COLO829 (cell line): ENCODE results near the gene TMEM86B.
"Not testable (repeated sequence)": the region's sequence is repeated elsewhere in the genome, so short reads cannot be mapped to it uniquely, and the experiment has no call there.

Source experiments
- DNase-seq: peaks from one replicate; pipeline ENCODE4 v3.0.0; 2012; ENCODE audit warnings: low spot score

TMEM86B gene

DNA sequence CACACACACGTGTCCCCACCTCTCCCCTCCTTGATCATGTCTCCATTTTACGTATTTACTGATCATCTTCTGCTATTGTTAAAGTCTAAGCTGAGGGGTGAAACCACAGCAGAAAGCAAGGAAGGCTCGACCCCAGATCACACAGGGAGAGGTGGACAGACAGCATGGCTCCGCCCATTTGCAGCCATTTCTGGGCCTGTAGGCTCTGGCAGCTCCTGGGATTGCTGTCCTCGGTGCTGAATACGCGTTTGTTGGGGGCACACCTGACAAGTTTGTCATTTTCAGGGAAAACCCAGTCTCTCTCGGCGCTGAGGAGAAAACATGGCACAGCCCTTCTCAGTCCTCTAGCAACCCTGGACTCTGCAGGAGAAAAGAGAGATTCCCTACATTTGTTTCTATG is 8.0 kb downstream of the TMEM86B start:
- DNase-seq = no peak

- DNase-seq = peak; percentile 97
Measured at GRCh38 chr19:55216461-55217198, 11.9 kb downstream of the TMEM86B start.

GRCh38 chr19:55213547-55213946 is 15.0 kb downstream of the TMEM86B start:
- DNase-seq = no peak

DNA sequence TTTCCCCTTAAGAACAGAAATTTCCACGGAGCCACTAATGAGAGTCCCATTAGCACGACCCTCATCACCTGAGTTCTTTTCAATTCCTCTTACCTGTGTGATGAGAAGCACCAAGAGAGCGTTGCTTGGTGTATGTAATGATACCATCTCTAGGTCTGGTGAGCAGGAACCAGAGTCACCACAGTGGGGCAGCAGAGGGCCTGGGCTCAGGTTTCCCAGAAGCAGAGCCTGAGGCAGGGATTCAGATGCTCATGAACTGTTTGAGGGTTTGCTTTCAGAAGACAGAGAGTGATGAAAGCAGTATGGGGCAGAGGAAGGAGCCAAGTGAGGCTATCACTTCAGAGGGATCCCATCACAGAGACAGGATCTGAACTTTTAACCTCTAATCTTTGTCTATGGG is 16.1 kb downstream of the TMEM86B start:
- no peak for DNase-seq

GRCh38 chr19:55209693-55210472 is 18.7 kb downstream of the TMEM86B start:
- DNase-seq = peak; percentile 67

- no peak for DNase-seq
Measured at GRCh38 chr19:55208880-55209692, 19.5 kb downstream of the TMEM86B start, which contains the start of gene PTPRH. TSS of gene PTPRH (minus strand) at chr19:55209501. CDS start at chr19:55209433, 68 bp downstream.

DNA sequence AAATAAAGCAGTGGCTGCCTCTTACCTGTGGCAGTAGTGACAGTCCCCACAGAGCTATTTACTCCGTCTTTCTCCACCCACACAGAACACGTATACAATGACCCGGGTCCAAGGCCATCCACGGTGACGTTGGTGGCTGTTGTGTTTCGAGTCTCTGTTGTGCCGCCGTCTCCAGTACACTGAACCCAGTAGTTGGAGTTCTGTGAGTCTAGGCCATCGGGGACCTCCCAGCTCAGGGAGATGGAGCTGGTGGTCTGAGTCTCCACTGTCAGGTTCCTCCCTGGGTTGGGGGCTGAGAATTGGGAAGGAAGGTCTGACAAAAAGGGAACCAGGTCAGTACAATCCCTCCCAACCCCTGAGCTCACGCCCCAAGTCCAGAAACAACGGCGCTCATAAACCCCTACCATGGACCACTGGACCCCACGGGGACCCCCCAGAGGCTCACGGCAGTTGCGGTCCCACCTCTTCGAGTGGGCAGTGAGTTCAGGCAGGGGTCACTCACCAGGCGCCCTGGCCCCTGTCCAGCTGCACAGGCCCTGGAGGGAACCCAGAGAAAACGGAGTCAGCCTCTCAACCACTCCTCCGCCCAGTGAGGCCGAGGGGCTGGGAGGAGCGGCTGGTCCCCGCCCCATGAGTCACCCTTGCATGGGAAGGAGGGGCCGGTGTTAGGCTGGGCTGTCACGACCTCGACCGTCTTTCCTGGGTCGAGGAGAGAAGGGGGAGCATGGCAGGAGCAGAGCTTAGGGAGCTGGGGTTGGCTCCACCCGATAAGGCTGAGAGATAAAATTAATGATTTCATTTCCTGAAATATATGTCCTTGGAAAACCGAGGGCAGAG is 21.7 kb downstream of the TMEM86B start:
- peak; percentile 96 for DNase-seq

DNA sequence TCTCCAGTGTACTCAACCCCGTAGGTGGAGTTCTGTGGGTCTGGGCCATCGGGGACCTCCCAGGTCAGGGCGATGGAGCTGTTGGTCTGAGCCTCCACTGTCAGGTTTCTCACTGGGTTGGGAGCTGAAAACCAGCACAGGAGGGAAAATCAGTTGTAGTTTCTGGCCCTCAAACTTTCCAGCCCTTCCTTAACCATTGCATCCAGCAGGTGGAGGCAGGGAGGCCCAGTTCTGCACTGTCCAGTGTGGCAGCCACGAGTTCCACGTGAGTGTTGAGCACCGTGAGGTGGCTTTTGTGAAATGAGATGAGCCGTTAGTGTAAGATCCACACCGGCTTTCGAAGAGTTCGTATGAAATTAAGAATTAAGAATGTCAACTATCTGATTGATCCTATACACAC is 26.4 kb downstream of the TMEM86B start:
- not testable (repeated sequence) for DNase-seq

DNA sequence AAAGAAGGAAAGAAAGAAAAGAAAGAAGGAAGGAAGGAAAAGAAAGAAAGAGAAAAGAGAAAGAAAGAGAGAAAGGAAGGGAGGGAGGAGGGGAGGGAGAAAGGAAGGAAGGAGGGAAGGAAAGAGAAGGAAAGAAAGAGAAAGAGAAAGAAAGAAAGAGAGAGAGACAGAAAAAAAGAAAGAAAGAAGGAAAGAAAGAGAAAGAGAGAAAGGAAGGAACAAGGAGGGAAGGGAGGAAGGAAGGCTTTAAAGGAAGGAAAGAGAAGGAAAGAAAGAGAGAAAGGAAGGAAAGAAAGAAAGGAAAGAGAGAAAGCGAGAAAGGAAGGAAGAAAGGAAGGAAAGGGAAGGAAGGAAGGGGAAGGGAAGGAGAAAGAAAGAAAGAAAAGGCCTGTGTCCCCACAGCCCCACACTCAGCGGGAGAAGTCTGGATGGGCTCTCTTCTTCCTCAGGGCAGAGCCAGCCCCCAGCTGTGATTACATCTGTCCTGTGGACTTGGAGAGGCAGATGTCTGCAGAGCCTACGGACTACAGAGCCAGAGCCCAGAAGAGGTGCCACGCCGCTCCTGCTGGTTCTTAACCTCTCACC is 28.9 kb downstream of the TMEM86B start:
- no peak for DNase-seq

GRCh38 chr19:55198651-55199050 is 29.9 kb downstream of the TMEM86B start:
- DNase-seq = no peak

DNA sequence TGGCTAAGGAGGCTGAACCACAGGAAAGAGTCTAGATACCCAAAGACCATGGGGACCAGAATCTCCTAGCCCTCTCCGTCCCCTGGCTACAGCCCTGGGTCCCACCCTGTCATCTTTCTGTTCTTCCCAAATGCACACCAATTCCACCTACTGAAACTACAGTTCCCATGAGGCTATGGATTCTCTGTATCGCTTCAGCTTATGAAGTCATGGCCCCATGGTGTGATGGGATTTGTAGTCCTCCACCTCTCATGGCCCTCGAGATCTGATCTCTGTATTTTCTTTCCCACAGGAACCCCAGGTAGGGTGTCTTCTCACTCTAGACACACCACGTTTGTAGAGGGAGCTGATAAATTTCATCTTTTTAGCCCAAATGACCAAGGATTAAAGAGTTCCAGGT is 31.0 kb downstream of the TMEM86B start:
- no peak for DNase-seq

GRCh38 chr19:55196803-55197202 is 31.8 kb downstream of the TMEM86B start:
- no peak for DNase-seq

GRCh38 chr19:55193481-55193880 is 35.1 kb downstream of the TMEM86B start:
- DNase-seq = no peak

DNA sequence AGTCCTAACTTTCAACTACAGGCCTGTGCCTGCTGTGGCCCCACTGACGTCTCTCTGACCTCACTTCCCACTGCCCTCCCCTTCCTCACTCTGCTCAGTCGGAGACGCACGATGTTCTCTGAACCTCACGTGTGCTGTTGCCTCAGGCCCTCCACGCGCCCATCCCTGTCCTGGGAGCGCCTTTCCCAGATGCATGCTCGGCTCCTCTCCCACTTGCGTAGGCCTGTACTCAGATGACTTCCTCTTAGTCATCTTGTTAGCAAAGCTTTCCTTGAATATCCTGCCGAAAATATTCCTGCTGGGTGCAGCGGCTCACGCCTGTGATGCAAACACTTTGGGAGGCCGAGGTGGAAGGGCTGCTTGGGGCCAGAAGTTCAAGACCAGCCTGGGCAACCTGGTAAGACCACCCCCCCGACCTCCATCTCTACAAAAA is 39.1 kb downstream of the TMEM86B start:
- DNase-seq = peak; percentile 99

GRCh38 chr19:55188625-55189024 is 39.9 kb downstream of the TMEM86B start:
- no peak for DNase-seq

- no peak for DNase-seq
Measured at GRCh38 chr19:55186080-55186479, 42.5 kb downstream of the TMEM86B start.

- no peak for DNase-seq
Measured at GRCh38 chr19:55181740-55182139, 46.8 kb downstream of the TMEM86B start.

DNA sequence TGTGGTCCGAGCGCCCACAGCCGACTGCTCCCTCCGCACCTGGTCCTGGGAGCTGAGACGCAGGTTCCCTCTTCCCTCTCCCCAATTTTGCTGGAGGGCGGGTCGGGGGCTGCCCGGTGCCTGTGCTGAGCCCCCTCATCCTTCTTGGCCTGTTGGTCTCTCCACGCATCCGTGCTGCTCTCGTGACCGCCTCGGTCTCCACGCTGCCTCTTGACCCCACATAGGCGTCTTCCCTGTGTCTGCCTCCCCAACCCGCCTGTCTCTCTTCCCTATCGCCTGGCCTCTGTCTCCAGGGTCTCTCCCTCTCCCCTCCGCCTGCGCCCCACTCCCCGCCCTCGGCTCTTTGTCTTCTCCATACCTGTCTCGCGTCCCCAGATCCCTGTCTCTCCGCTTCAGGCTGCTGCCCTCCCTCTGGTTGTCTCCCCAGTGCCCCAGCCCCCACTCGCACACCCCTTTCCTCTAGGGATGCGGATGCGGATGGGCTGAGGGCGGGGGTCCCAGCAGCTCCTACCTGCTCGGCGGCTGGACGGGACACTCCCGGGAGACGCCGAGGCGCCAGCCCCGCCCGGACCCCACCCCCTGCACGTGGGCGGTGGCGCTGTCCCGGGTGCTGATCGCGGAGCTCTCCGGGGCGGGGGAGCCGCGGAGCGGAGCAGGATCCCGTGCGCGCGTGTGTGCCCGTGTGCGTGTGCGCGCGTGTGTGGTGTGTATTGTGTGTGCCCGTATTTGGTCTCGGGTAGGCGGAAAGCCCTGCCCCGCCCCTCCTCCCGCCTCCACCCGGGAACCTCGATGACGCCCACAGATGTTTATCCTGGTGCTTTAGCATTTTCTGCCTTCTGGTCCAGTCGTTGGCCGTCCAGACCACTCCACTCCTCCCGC is 48.7 kb downstream of the TMEM86B start, which contains the start of gene SYT5:
TSS of gene SYT5 (minus strand) at position 684 of the 879 bp plus-strand sequence. CDS start 1,248 bp downstream, outside the sequence.
- no peak for DNase-seq

DNA sequence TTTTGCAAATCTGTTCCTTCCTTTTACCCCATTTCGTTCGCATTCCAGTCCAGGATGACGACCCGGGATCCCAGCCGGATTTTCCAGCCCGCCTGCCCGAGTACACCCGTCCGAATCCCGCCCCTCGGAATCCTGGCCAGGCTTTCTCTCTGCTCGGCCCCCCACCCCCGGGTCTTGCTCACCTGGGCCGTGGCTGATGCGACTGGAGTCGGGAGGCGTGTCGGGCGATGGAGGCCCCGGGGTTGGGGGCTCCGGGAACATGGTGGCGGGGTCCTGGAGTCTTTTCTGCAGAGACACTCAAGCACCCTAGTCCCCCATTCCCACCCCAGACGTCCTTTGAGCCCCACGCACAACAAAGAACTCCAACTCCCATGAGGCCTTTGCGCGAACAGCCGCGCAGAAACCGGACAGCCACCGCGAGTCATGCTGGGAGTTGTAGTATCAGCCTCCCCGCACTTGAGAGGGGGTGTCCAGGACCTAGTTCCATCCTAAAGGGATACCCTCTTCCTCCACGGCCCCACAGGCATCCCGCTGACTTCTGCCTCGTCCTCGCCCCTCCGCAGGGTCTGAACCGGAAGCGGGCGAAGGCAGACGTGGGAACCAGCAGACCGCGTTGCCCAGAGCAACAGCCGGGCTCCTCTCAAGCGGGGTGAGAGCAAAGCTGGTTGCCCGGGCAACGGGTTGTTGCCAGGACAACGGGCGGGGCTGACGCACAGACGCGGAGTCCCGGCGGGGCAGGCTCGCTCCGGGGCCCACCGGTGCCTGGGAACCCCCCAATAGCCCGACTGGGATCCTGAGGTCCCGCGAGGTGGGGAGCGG is 49.6 kb downstream of the TMEM86B start:
- DNase-seq = peak; percentile 85
